Measurements from ENCODE around the gene GSTA2.
"Not testable (repeated sequence)": the region's sequence is repeated elsewhere in the genome, so short reads cannot be mapped to it uniquely, and the experiment has no call there.

The GSTA2 gene

GRCh38 chr6:52786249-52786956 is 23.1 kb upstream of the GSTA2 start:
- no peaks in the 10 kb centered on the region for H3K4me1 Mint-ChIP-seq
- H3K36me3 Mint-ChIP-seq (ENCODE audit: insufficient read depth): no peaks in the 10 kb centered on the region
- ATAC-seq (replicated peaks; ENCODE audit: extremely low read depth, poor library complexity, severe bottlenecking) (no peak), DNase-seq (ENCODE audit: low spot score in 2 of 2) (no peak)
- no peaks in the 10 kb centered on the region for H3K9me3 Mint-ChIP-seq
- H3K27ac Mint-ChIP-seq (ENCODE audit: low read depth): no peak overlapping the region
- H3K27me3 Mint-ChIP-seq: peaks cover 41% of the 10 kb centered on the region
- H3K4me3 Mint-ChIP-seq: no peak overlapping the region

GRCh38 chr6:52782696-52783274 is 19.5 kb upstream of the GSTA2 start:
- not testable (repeated sequence) for H3K4me3 Mint-ChIP-seq; H3K27ac Mint-ChIP-seq (ENCODE audit: low read depth); H3K36me3 Mint-ChIP-seq (ENCODE audit: insufficient read depth); DNase-seq (ENCODE audit: low spot score in 2 of 2); H3K9me3 Mint-ChIP-seq; ATAC-seq (replicated peaks; ENCODE audit: extremely low read depth, poor library complexity, severe bottlenecking); H3K4me1 Mint-ChIP-seq
- peaks cover 50% of the 10 kb centered on the region for H3K27me3 Mint-ChIP-seq

GRCh38 chr6:52782209-52782608 is 18.9 kb upstream of the GSTA2 start:
- ATAC-seq (replicated peaks; ENCODE audit: extremely low read depth, poor library complexity, severe bottlenecking); H3K4me1 Mint-ChIP-seq; DNase-seq (ENCODE audit: low spot score in 2 of 2); H3K27ac Mint-ChIP-seq (ENCODE audit: low read depth); H3K9me3 Mint-ChIP-seq; H3K36me3 Mint-ChIP-seq (ENCODE audit: insufficient read depth); H3K4me3 Mint-ChIP-seq: not testable (repeated sequence)
- H3K27me3 Mint-ChIP-seq: peaks cover 50% of the 10 kb centered on the region

- H3K4me1 Mint-ChIP-seq: no peaks in the 10 kb centered on the region
Measured at GRCh38 chr6:52779237-52779636, 16.0 kb upstream of the GSTA2 start.

GRCh38 chr6:52776711-52777351 is 13.6 kb upstream of the GSTA2 start:
- peaks cover 76% of the 10 kb centered on the region for H3K27me3 Mint-ChIP-seq
- H3K27ac Mint-ChIP-seq (ENCODE audit: low read depth); H3K9me3 Mint-ChIP-seq; H3K4me3 Mint-ChIP-seq; H3K4me1 Mint-ChIP-seq; DNase-seq (ENCODE audit: low spot score in 2 of 2); ATAC-seq (replicated peaks; ENCODE audit: extremely low read depth, poor library complexity, severe bottlenecking); H3K36me3 Mint-ChIP-seq (ENCODE audit: insufficient read depth): not testable (repeated sequence)

More at GRCh38 chr6:52779237-52779636, 16.0 kb upstream of the GSTA2 start:
- no peak overlapping the region for H3K27ac Mint-ChIP-seq (ENCODE audit: low read depth)
- ATAC-seq (replicated peaks; ENCODE audit: extremely low read depth, poor library complexity, severe bottlenecking) (no peak), DNase-seq (ENCODE audit: low spot score in 2 of 2) (no peak)
- H3K4me3 Mint-ChIP-seq: no peak overlapping the region
- no peaks in the 10 kb centered on the region for H3K9me3 Mint-ChIP-seq
- H3K36me3 Mint-ChIP-seq (ENCODE audit: insufficient read depth): no peaks in the 10 kb centered on the region
- H3K27me3 Mint-ChIP-seq: peaks cover 71% of the 10 kb centered on the region

GRCh38 chr6:52769399-52769798 is 6.1 kb upstream of the GSTA2 start:
- H3K27me3 Mint-ChIP-seq: peaks cover 25% of the 10 kb centered on the region
- not testable (repeated sequence) for H3K27ac Mint-ChIP-seq (ENCODE audit: low read depth); H3K36me3 Mint-ChIP-seq (ENCODE audit: insufficient read depth); H3K4me3 Mint-ChIP-seq; H3K4me1 Mint-ChIP-seq; H3K9me3 Mint-ChIP-seq; DNase-seq (ENCODE audit: low spot score in 2 of 2); ATAC-seq (replicated peaks; ENCODE audit: extremely low read depth, poor library complexity, severe bottlenecking)

GRCh38 chr6:52767658-52768057 is 4.4 kb upstream of the GSTA2 start:
- DNase-seq (ENCODE audit: low spot score in 2 of 2); H3K9me3 Mint-ChIP-seq; H3K4me3 Mint-ChIP-seq; ATAC-seq (replicated peaks; ENCODE audit: extremely low read depth, poor library complexity, severe bottlenecking); H3K4me1 Mint-ChIP-seq; H3K27ac Mint-ChIP-seq (ENCODE audit: low read depth); H3K36me3 Mint-ChIP-seq (ENCODE audit: insufficient read depth): not testable (repeated sequence)
- peaks cover 36% of the 10 kb centered on the region for H3K27me3 Mint-ChIP-seq

GRCh38 chr6:52761673-52762491 is 1.4 kb downstream of the GSTA2 start:
- not testable (repeated sequence) for ATAC-seq (replicated peaks; ENCODE audit: extremely low read depth, poor library complexity, severe bottlenecking); DNase-seq (ENCODE audit: low spot score in 2 of 2); H3K9me3 Mint-ChIP-seq; H3K4me1 Mint-ChIP-seq; H3K27ac Mint-ChIP-seq (ENCODE audit: low read depth); H3K36me3 Mint-ChIP-seq (ENCODE audit: insufficient read depth); H3K4me3 Mint-ChIP-seq
- peaks cover 79% of the 10 kb centered on the region for H3K27me3 Mint-ChIP-seq

- Mint-ChIP-seq H3K9me3 (no peaks in the 10 kb centered on the region), H3K27me3 (peaks cover 77% of the 10 kb centered on the region), H3K36me3 (ENCODE audit: insufficient read depth) (no peaks in the 10 kb centered on the region), H3K4me1 (no peaks in the 10 kb centered on the region), H3K4me3 (no peak overlapping the region), H3K27ac (ENCODE audit: low read depth) (no peak overlapping the region)
- no peak for DNase-seq (ENCODE audit: low spot score in 2 of 2)
- no peak for ATAC-seq (replicated peaks; ENCODE audit: extremely low read depth, poor library complexity, severe bottlenecking)
Measured at GRCh38 chr6:52760105-52760765, 3.0 kb downstream of the GSTA2 start.

- peaks cover 81% of the 10 kb centered on the region for H3K27me3 Mint-ChIP-seq
- DNase-seq (ENCODE audit: low spot score in 2 of 2) (no peak), ATAC-seq (replicated peaks; ENCODE audit: extremely low read depth, poor library complexity, severe bottlenecking) (no peak)
- H3K9me3 Mint-ChIP-seq: no peaks in the 10 kb centered on the region
- H3K4me3 Mint-ChIP-seq: no peak overlapping the region
- H3K36me3 Mint-ChIP-seq (ENCODE audit: insufficient read depth): no peaks in the 10 kb centered on the region
- no peaks in the 10 kb centered on the region for H3K4me1 Mint-ChIP-seq
- no peak overlapping the region for H3K27ac Mint-ChIP-seq (ENCODE audit: low read depth)
Measured at GRCh38 chr6:52759085-52759484, 4.2 kb downstream of the GSTA2 start.

- not testable (repeated sequence) for DNase-seq (ENCODE audit: low spot score in 2 of 2); ATAC-seq (replicated peaks; ENCODE audit: extremely low read depth, poor library complexity, severe bottlenecking); H3K4me3 Mint-ChIP-seq
Measured at GRCh38 chr6:52757651-52758338, 5.5 kb downstream of the GSTA2 start.

GRCh38 chr6:52754443-52754842 is 8.8 kb downstream of the GSTA2 start:
- no peaks in the 10 kb centered on the region for H3K4me1 Mint-ChIP-seq
- ATAC-seq (replicated peaks; ENCODE audit: extremely low read depth, poor library complexity, severe bottlenecking): no peak

More at GRCh38 chr6:52757651-52758338, 5.5 kb downstream of the GSTA2 start:
- H3K4me1 Mint-ChIP-seq; H3K27ac Mint-ChIP-seq (ENCODE audit: low read depth); H3K9me3 Mint-ChIP-seq; H3K36me3 Mint-ChIP-seq (ENCODE audit: insufficient read depth): not testable (repeated sequence)
- H3K27me3 Mint-ChIP-seq: peaks cover 80% of the 10 kb centered on the region

More at GRCh38 chr6:52754443-52754842, 8.8 kb downstream of the GSTA2 start:
- DNase-seq (ENCODE audit: low spot score in 2 of 2): no peak
- Mint-ChIP-seq H3K4me3 (no peak overlapping the region), H3K27me3 (peaks cover 73% of the 10 kb centered on the region), H3K36me3 (ENCODE audit: insufficient read depth) (no peaks in the 10 kb centered on the region), H3K27ac (ENCODE audit: low read depth) (no peak overlapping the region), H3K9me3 (peaks cover 5% of the 10 kb centered on the region)
